Stimulated activated CD4-positive, alpha-beta T cell treated with anti-CD3 and anti-CD28 coated beads, Interleukin-15, amount 100 ng/mL, for 48 hours (primary cell): ENCODE results near the gene DRGX.

Experiments
- DNase-seq, 2 donors: peaks; one replicate each; pipeline ENCODE4 v3.0.0-alpha.2; 2020; ENCODE audit warnings: low read depth in 2 of 2

Gene DRGX

GRCh38 chr10:49382226-49382625, 13.7 kb downstream of the DRGX start:
- no peak for DNase-seq

GRCh38 chr10:49381111-49381900, 14.6 kb downstream of the DRGX start:
- DNase-seq = no peak

- DNase-seq = no peak
Measured at GRCh38 chr10:49379596-49380410, 16.1 kb downstream of the DRGX start.

- no peak for DNase-seq
Measured at GRCh38 chr10:49377256-49377655, 18.6 kb downstream of the DRGX start.

- no peak for DNase-seq
Measured at GRCh38 chr10:49375611-49376010, 20.3 kb downstream of the DRGX start.

GRCh38 chr10:49374740-49375139, 21.1 kb downstream of the DRGX start:
- DNase-seq = no peak

GRCh38 chr10:49373361-49373760, 22.5 kb downstream of the DRGX start:
- DNase-seq = no peak

- DNase-seq = no peak
Measured at GRCh38 chr10:49371967-49372366, 23.9 kb downstream of the DRGX start.

- no peak for DNase-seq
Measured at GRCh38 chr10:49370326-49371100, 25.4 kb downstream of the DRGX start.

GRCh38 chr10:49369216-49370162, 26.4 kb downstream of the DRGX start:
- DNase-seq = no peak

- DNase-seq = no peak
Measured at GRCh38 chr10:49368256-49368655, 27.6 kb downstream of the DRGX start.

- no peak for DNase-seq
Measured at GRCh38 chr10:49367600-49367999, 28.3 kb downstream of the DRGX start.

- DNase-seq = no peak
Measured at GRCh38 chr10:49366460-49366859, 29.4 kb downstream of the DRGX start.

- no peak for DNase-seq
Measured at GRCh38 chr10:49365675-49366415, 30.0 kb downstream of the DRGX start.

GRCh38 chr10:49365275-49365674, 30.6 kb downstream of the DRGX start:
- no peak for DNase-seq

GRCh38 chr10:49364747-49365146, 31.1 kb downstream of the DRGX start:
- no peak for DNase-seq

GRCh38 chr10:49364051-49364450, 31.8 kb downstream of the DRGX start:
- DNase-seq = no peak

- DNase-seq = no peak
Measured at GRCh38 chr10:49363309-49364031, 32.4 kb downstream of the DRGX start.

GRCh38 chr10:49362596-49363260, 33.2 kb downstream of the DRGX start:
- DNase-seq = no peak
